Endothelial cell of umbilical vein (primary cell): Measurements from ENCODE around the gene HLA-DQA2. TPM values are rescaled to one million over a fixed set of nuclear protein-coding genes. Genes with fewer than 3 reads are reported as not detected.

Experiments
- BruUV-seq: library from RNA; stranded (reverse); fragments of 400-500 nt; replicated peaks from 2 replicates; lab custom pipeline; 2021; lab: Mats Ljungman, UMichigan
- CTCF ChIA-PET: fragments of 300-600, 350-600 bp; sonication (Branson Sonifier 250); formaldehyde crosslinking; loops from one replicate; lab custom pipeline; 2021; ENCODE audit warnings: antibody characterized with exemption, inconsistent platforms; lab: Charles Lee
- POLR2A ChIA-PET: fragments of 300-600, 350-600 bp; sonication (Branson Sonifier 250); formaldehyde crosslinking; loops from one replicate; lab custom pipeline; 2021; ENCODE audit warnings: antibody characterized with exemption, inconsistent platforms; lab: Charles Lee
- DNase-seq: peaks from one replicate; pipeline ENCODE4 v3.0.0-alpha.2; 2011; ENCODE audit warnings: low read depth, low spot score
- FAIRE-seq: peaks from 2 replicates; lab custom pipeline; 2011; peaks lifted over from hg19 to GRCh38; lab: Jason Lieb, UNC
- H2AFZ ChIP-seq: 2 replicates; pipeline ENCODE4 v1.6.0; 2012; ENCODE audit warnings: low read depth, low read length, control low read depth, inconsistent platforms
- H3K27ac ChIP-seq: 2 replicates; pipeline ENCODE4 v1.5.1; 2011; ENCODE audit warnings: low read depth, mild to moderate bottlenecking, control low read depth, low read length, moderate library complexity; ENCODE audit not compliant: insufficient read depth
- H3K27me3 ChIP-seq, 2 experiments: 2 replicates each; pipeline versions ENCODE4 v1.6.0 to v1.6.1; 2011; ENCODE audit warnings: low read length in 2 of 2, mixed read lengths in 1 of 2; ENCODE audit not compliant: control insufficient read depth in 2 of 2, insufficient read depth in 2 of 2
- H3K36me3 ChIP-seq, 2 experiments: 2 replicates in 1 of 2; 3 replicates in 1 of 2; pipeline ENCODE4 v1.5.1; 2011; ENCODE audit warnings: low read length in 2 of 2, mild to moderate bottlenecking in 1 of 2, moderate library complexity in 1 of 2; ENCODE audit not compliant: control insufficient read depth in 2 of 2, insufficient read depth in 2 of 2; ENCODE audit errors: extremely low read depth in 1 of 2
- H3K4me1 ChIP-seq: 3 replicates; pipeline ENCODE4 v1.5.1; 2011; ENCODE audit warnings: mild to moderate bottlenecking, low read length; ENCODE audit not compliant: control insufficient read depth, insufficient read depth; ENCODE audit errors: extremely low read depth
- H3K4me2 ChIP-seq: 2 replicates; pipeline ENCODE4 v1.6.1; 2011; ENCODE audit warnings: low read length, control low read depth, mixed read lengths; ENCODE audit not compliant: insufficient read depth
- H3K4me3 ChIP-seq, 3 experiments: fragments of 200-600 bp in 1 of 3; sonication (generic), shearing (Covaris generic) in 1 of 3; replicated peaks in 1 of 3; 2 replicates each; pipeline ENCODE4 v1.5.1; 2011 to 2016; ENCODE audit warnings: control low read depth in 3 of 3, low read length in 3 of 3, mild to moderate bottlenecking in 2 of 3, inconsistent platforms in 1 of 3, low read depth in 1 of 3, moderate library complexity in 1 of 3; ENCODE audit not compliant: insufficient read depth in 1 of 3
- H3K79me2 ChIP-seq: 2 replicates; pipeline ENCODE4 v1.6.0; 2012; ENCODE audit warnings: low read length, inconsistent platforms; ENCODE audit not compliant: control insufficient read depth, insufficient read depth
- H3K9ac ChIP-seq: replicated peaks from 2 replicates; pipeline ENCODE3; 2011; ENCODE audit warnings: low read length, control low read depth; ENCODE audit not compliant: insufficient read depth; ENCODE audit errors: extremely low read depth
- H3K9me1 ChIP-seq: replicated peaks from 3 replicates; pipeline ENCODE4 v1.6.0; 2011; ENCODE audit warnings: mild to moderate bottlenecking, low read length; ENCODE audit not compliant: control insufficient read depth, insufficient read depth; ENCODE audit errors: extremely low read depth
- H3K9me3 ChIP-seq: replicated peaks from 2 replicates; pipeline ENCODE4 v1.5.1; 2012; ENCODE audit warnings: low read length, inconsistent platforms; ENCODE audit not compliant: control insufficient read depth, insufficient read depth
- H4K20me1 ChIP-seq: replicated peaks from 2 replicates; pipeline ENCODE3; 2011; ENCODE audit warnings: mild to moderate bottlenecking, low read length; ENCODE audit not compliant: control insufficient read depth, insufficient read depth; ENCODE audit errors: extremely low read depth
- CTCF ChIP-seq, 2 donors: IDR thresholded peaks; 1 replicate in 1 of 2; 2 replicates in 1 of 2; pipeline ENCODE4 v1.5.1; 2011; ENCODE audit warnings: low read length in 2 of 2, mild to moderate bottlenecking in 2 of 2, moderate library complexity in 2 of 2, control low read depth in 1 of 2, inconsistent platforms in 1 of 2, low read depth in 1 of 2; ENCODE audit not compliant: insufficient read depth in 1 of 2; ENCODE audit errors: extremely low read depth in 1 of 2
- EZH2 ChIP-seq: IDR thresholded peaks from 2 replicates; pipeline ENCODE4 v1.6.1; 2012; ENCODE audit warnings: borderline replicate concordance, low read depth, mild to moderate bottlenecking, moderate library complexity, low read length, inconsistent platforms; ENCODE audit not compliant: severe bottlenecking
- FOS ChIP-seq: IDR thresholded peaks from 2 replicates; pipeline ENCODE4 v1.6.1; 2011; ENCODE audit warnings: mild to moderate bottlenecking, low read length, moderate library complexity, borderline replicate concordance; ENCODE audit not compliant: insufficient read depth
- GATA2 ChIP-seq: IDR thresholded peaks from 2 replicates; pipeline ENCODE4 v1.7.0; 2011; ENCODE audit warnings: low read depth, mild to moderate bottlenecking, moderate library complexity, mixed read lengths, low read length; ENCODE audit not compliant: insufficient read length, insufficient read depth
- JUN ChIP-seq: IDR thresholded peaks from 2 replicates; pipeline ENCODE4 v1.6.1; 2011; ENCODE audit warnings: borderline replicate concordance, low read depth; ENCODE audit not compliant: insufficient read length, insufficient read depth
- MAX ChIP-seq: IDR thresholded peaks from 2 replicates; pipeline ENCODE4 v1.6.1; 2011; ENCODE audit not compliant: insufficient read depth, insufficient read length
- MYC ChIP-seq: IDR thresholded peaks from one replicate; pipeline ENCODE4 v1.6.1; 2011; ENCODE audit warnings: mild to moderate bottlenecking, low read depth, low read length
- POLR2A ChIP-seq: IDR thresholded peaks from 2 replicates; pipeline ENCODE4 v1.6.1; 2012; ENCODE audit warnings: low read depth, mild to moderate bottlenecking, control low read depth, low read length
- POLR2AphosphoS5 ChIP-seq: IDR thresholded peaks from 2 replicates; pipeline ENCODE4 v1.6.1; 2012; ENCODE audit warnings: low read depth, mild to moderate bottlenecking, control low read depth, low read length, moderate library complexity; ENCODE audit not compliant: insufficient read depth
- dilution Hi-C: fragments of 300-500 bp; cut with MboI; formaldehyde crosslinking; loops from one replicate; pipeline ENCODE4 v1.15.0; 2019; ENCODE audit warnings: low sequenced_read_pairs; ENCODE audit not compliant: extremely low pct_ligation_motif_present
- intact Hi-C: fragments of 100-400 bp; cut with micrococcal nuclease; formaldehyde crosslinking; loops from one replicate; pipeline ENCODE4 v1.10.0; 2022
- polyA plus RNA-seq, 4 experiments: library from polyadenylated mRNA; depleted of rRNA in 3 of 4; stranded (reverse) in 3 of 4; unstranded in 1 of 4; fragments of >200 nt; gene quantifications; 2 replicates each; pipeline versions ENCODE4 v1.2.1 to v1.2.3, GENCODE V29; 2011 to 2012; ENCODE audit warnings: missing spikeins in 1 of 4
- total RNA-seq: library from RNA; stranded (reverse); gene quantifications from 2 replicates; pipeline ENCODE4 v1.2.3, GENCODE V29; 2021

Gene HLA-DQA2
- total and polyA plus RNA-seq, 2 donors (not counting 3 experiments of a cell fraction or from before 2014, with no cell fraction given), result not detected

GRCh38 chr6:32738126-32738525 is 3.1 kb upstream of the HLA-DQA2 start:
- Histone ChIP-seq H3K36me3 (no peaks in the 10 kb centered on the region), H3K79me2 (no peaks in the 10 kb centered on the region), H3K9me1 (no peaks in the 10 kb centered on the region), H3K9me3 (no peaks in the 10 kb centered on the region), H3K27me3 (peaks cover 5 to 6% of the 10 kb centered on the region in 2 experiments), H3K4me1 (no peaks in the 10 kb centered on the region), H3K9ac (no peak overlapping the region), H3K4me2 (no peak overlapping the region), H3K27ac (no peak overlapping the region), H4K20me1 (no peaks in the 10 kb centered on the region), H2AFZ (no peak overlapping the region), H3K4me3 (no peak overlapping the region)
- no peak for FAIRE-seq
- DNase-seq, result no peak
- TF ChIP-seq JUN, result no peak
- no peak for TF ChIP-seq FOS
- no peak for TF ChIP-seq GATA2
- no peak for TF ChIP-seq POLR2AphosphoS5
- no peak for TF ChIP-seq MYC
- no peak for TF ChIP-seq EZH2
- no peak for TF ChIP-seq POLR2A
- no peak for TF ChIP-seq MAX
- TF ChIP-seq CTCF (IDR thresholded peaks at IDR 0.05; ENCODE audit: extremely low read depth in 1 of 2, insufficient read depth in 1 of 2, low read depth in 1 of 2, low read length in 2 of 2), result no peak
- dilution Hi-C loops, result no loop called here
- no TSS peak for BruUV-seq
- POLR2A ChIA-PET, result no interaction called here
- intact Hi-C loops, result no loop called here
- CTCF ChIA-PET, result no interaction called here
